WTC11 (cell line): ENCODE data around the gene ISCU. TPM values are rescaled to one million over a fixed set of nuclear protein-coding genes. Genes with fewer than 3 reads are reported as not detected.

Experiments
- ATAC-seq: fragments of 200-7000 bp; cut with Tn5 transposase; 2 replicates; pipeline ENCODE4 v1.10.0; 2021; ENCODE audit warnings: mild to moderate bottlenecking, moderate library complexity
- CTCF ChIA-PET: fragments of 300-600 bp; sonication (Branson Sonifier 250); formaldehyde crosslinking; loops from one replicate; lab custom pipeline; 2021; ENCODE audit warnings: antibody characterized with exemption; lab: Charles Lee
- POLR2A ChIA-PET: fragments of 350-600 bp; sonication (Branson Sonifier 250); formaldehyde crosslinking; loops from one replicate; lab custom pipeline; 2021; ENCODE audit warnings: antibody characterized with exemption; lab: Charles Lee
- DNase-seq: peaks from one replicate; pipeline ENCODE4 v3.0.0; 2021; ENCODE audit warnings: low spot score
- H3K27ac Mint-ChIP-seq: 2 replicates; pipeline ENCODE4 v1.8.0; 2021; ENCODE audit warnings: mixed read lengths
- H3K27me3 Mint-ChIP-seq: 2 replicates; pipeline ENCODE4 v1.8.0; 2021; ENCODE audit warnings: low read depth, mild to moderate bottlenecking, moderate library complexity, mixed read lengths
- H3K36me3 Mint-ChIP-seq: 2 replicates; pipeline ENCODE4 v1.8.0; 2021; ENCODE audit warnings: mixed read lengths
- H3K4me1 Mint-ChIP-seq: 2 replicates; pipeline ENCODE4 v1.8.0; 2022; ENCODE audit warnings: mixed read lengths
- H3K4me3 Mint-ChIP-seq: 2 replicates; pipeline ENCODE4 v1.8.0; 2021; ENCODE audit warnings: mild to moderate bottlenecking, moderate library complexity, mixed read lengths
- H3K9me3 Mint-ChIP-seq: 2 replicates; pipeline ENCODE4 v1.8.0; 2021; ENCODE audit warnings: mixed read lengths
- CREB1 ChIP-seq: sonication (generic); formaldehyde crosslinking; IDR thresholded peaks from 2 replicates; pipeline ENCODE4 v1.8.0; 2023; ENCODE audit warnings: mild to moderate bottlenecking, missing genetic modification reagents
- EMX1 ChIP-seq: fragments of 250-450 bp; sonication (Bioruptor Pico); IDR thresholded peaks from 2 replicates; pipeline ENCODE4 v1.8.0; 2021; ENCODE audit warnings: mild to moderate bottlenecking
- FOXK1 ChIP-seq: sonication (generic); formaldehyde crosslinking; IDR thresholded peaks from 2 replicates; pipeline ENCODE4 v1.8.0; 2022; ENCODE audit warnings: mild to moderate bottlenecking, moderate library complexity, missing genetic modification reagents
- GRHL2 ChIP-seq: fragments of 250-450 bp; sonication (Bioruptor Pico); IDR thresholded peaks from 2 replicates; pipeline ENCODE4 v1.8.0; 2022; ENCODE audit warnings: mild to moderate bottlenecking, moderate library complexity; ENCODE audit not compliant: insufficient replicate concordance, severe bottlenecking
- GTF2I ChIP-seq: fragments of 250-450 bp; sonication (Bioruptor Pico); conservative IDR thresholded peaks from 2 replicates; pipeline ENCODE4 v1.4.0; 2021; ENCODE audit warnings: mild to moderate bottlenecking
- JAZF1 ChIP-seq: fragments of 250-450 bp; sonication (Bioruptor Pico); IDR thresholded peaks from 2 replicates; pipeline ENCODE4 v1.9.0; 2021; ENCODE audit warnings: moderate library complexity, mild to moderate bottlenecking, inconsistent platforms
- JUN ChIP-seq: sonication (generic); formaldehyde crosslinking; IDR thresholded peaks from 2 replicates; pipeline ENCODE4 v1.8.0; 2023; ENCODE audit warnings: mild to moderate bottlenecking, missing genetic modification reagents
- KAT7 ChIP-seq: sonication (generic); formaldehyde crosslinking; IDR thresholded peaks from 2 replicates; pipeline ENCODE4 v1.8.1; 2023; ENCODE audit warnings: missing genetic modification reagents, mild to moderate bottlenecking, borderline replicate concordance
- MXD4 ChIP-seq: fragments of 250-450 bp; sonication (Bioruptor Pico); IDR thresholded peaks from 2 replicates; pipeline ENCODE4 v1.8.0; 2021; ENCODE audit warnings: mild to moderate bottlenecking, moderate library complexity, borderline replicate concordance
- MYBL2 ChIP-seq: sonication (generic); formaldehyde crosslinking; IDR thresholded peaks from 2 replicates; pipeline ENCODE4 v1.8.1; 2023; ENCODE audit warnings: mild to moderate bottlenecking, moderate library complexity, missing genetic modification reagents
- NFYB ChIP-seq: sonication (generic); formaldehyde crosslinking; conservative IDR thresholded peaks from 2 replicates; pipeline ENCODE4 v1.8.0; 2022; ENCODE audit warnings: low read depth, missing genetic modification reagents
- OVOL2 ChIP-seq: fragments of 250-450 bp; sonication (Bioruptor Pico); IDR thresholded peaks from 2 replicates; pipeline ENCODE4 v1.9.0; 2021; ENCODE audit warnings: mild to moderate bottlenecking, borderline replicate concordance
- RELA ChIP-seq: sonication (generic); formaldehyde crosslinking; IDR thresholded peaks from 2 replicates; pipeline ENCODE4 v1.8.1; 2022; ENCODE audit warnings: missing genetic modification reagents, mild to moderate bottlenecking, borderline replicate concordance
- RORB ChIP-seq: fragments of 250-450 bp; sonication (Bioruptor Pico); IDR thresholded peaks from 2 replicates; pipeline ENCODE4 v1.9.0; 2021; ENCODE audit warnings: mild to moderate bottlenecking
- ZBTB21 ChIP-seq: sonication (generic); formaldehyde crosslinking; IDR thresholded peaks from 2 replicates; pipeline ENCODE4 v1.8.1; 2023; ENCODE audit warnings: mild to moderate bottlenecking, missing genetic modification reagents, borderline replicate concordance
- ZNF121 ChIP-seq: sonication (generic); formaldehyde crosslinking; IDR thresholded peaks from 2 replicates; pipeline ENCODE4 v1.8.0; 2023; ENCODE audit warnings: missing genetic modification reagents
- ZNF317 ChIP-seq: sonication (generic); formaldehyde crosslinking; IDR thresholded peaks from 2 replicates; pipeline ENCODE4 v1.8.1; 2023; ENCODE audit warnings: low read depth, mild to moderate bottlenecking, moderate library complexity, missing genetic modification reagents, borderline replicate concordance
- ZNF396 ChIP-seq: fragments of 250-450 bp; sonication (Bioruptor Pico); IDR thresholded peaks from 2 replicates; pipeline ENCODE4 v1.8.0; 2021; ENCODE audit warnings: mild to moderate bottlenecking, moderate library complexity, borderline replicate concordance
- ZNF671 ChIP-seq: fragments of 250-450 bp; sonication (Bioruptor Pico); IDR thresholded peaks from 2 replicates; pipeline ENCODE4 v1.8.0; 2021; ENCODE audit warnings: mild to moderate bottlenecking
- total RNA-seq: library from RNA; stranded (reverse); gene quantifications from 3 replicates; pipeline ENCODE4 v1.2.3, GENCODE V29; 2021
- TF ChIP-seq, protein P1 (sequence below): sonication (generic); formaldehyde crosslinking; IDR thresholded peaks from 2 replicates; pipeline ENCODE4 v1.8.1; 2023; ENCODE audit warnings: mild to moderate bottlenecking, missing genetic modification reagents
- TF ChIP-seq, protein P2 (sequence below): sonication (generic); formaldehyde crosslinking; IDR thresholded peaks from 2 replicates; pipeline ENCODE4 v1.8.0; 2022; ENCODE audit warnings: mild to moderate bottlenecking, missing genetic modification reagents
- TF ChIP-seq, protein P3 (sequence below): sonication (generic); formaldehyde crosslinking; conservative IDR thresholded peaks from 2 replicates; pipeline ENCODE4 v1.8.1; 2022; ENCODE audit warnings: mild to moderate bottlenecking, missing genetic modification reagents
- TF ChIP-seq, protein P4 (sequence below): fragments of 250-450 bp; sonication (Bioruptor Pico); IDR thresholded peaks from 2 replicates; pipeline ENCODE4 v1.8.0; 2021; ENCODE audit warnings: mild to moderate bottlenecking
- TF ChIP-seq, protein P5 (sequence below): sonication (generic); formaldehyde crosslinking; IDR thresholded peaks from 2 replicates; pipeline ENCODE4 v1.8.0; 2023; ENCODE audit warnings: missing genetic modification reagents
- TF ChIP-seq, protein P6 (sequence below): sonication (generic); formaldehyde crosslinking; conservative IDR thresholded peaks from 2 replicates; pipeline ENCODE4 v1.8.1; 2023; ENCODE audit warnings: mild to moderate bottlenecking, low read depth, missing genetic modification reagents, moderate library complexity
- TF ChIP-seq, protein P7 (sequence below): sonication (generic); formaldehyde crosslinking; IDR thresholded peaks from 2 replicates; pipeline ENCODE4 v1.8.0; 2022; ENCODE audit warnings: missing genetic modification reagents

ISCU gene
- total RNA-seq, 1 experiment from 2014 or later: 85.9 TPM

DNA sequence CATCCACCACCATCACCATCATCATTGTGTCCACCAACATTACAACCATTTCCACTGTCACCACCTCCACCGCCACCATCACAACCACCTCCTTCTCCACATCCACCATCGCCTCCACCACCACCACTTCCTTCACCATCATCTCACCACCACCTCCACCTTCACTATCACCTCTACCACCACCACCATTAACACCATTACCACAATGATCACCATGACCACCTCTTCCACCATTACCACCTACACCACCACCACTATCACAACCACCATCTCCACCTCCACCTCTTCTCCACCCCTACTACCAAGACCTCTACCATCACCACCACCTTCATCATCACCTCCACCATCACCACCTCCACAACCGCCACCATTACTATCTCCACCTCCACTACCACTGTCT, 16.4 kb downstream of the ISCU start:
- CTCF ChIA-PET: no interaction called here
- TF ChIP-seq, protein P1, sequence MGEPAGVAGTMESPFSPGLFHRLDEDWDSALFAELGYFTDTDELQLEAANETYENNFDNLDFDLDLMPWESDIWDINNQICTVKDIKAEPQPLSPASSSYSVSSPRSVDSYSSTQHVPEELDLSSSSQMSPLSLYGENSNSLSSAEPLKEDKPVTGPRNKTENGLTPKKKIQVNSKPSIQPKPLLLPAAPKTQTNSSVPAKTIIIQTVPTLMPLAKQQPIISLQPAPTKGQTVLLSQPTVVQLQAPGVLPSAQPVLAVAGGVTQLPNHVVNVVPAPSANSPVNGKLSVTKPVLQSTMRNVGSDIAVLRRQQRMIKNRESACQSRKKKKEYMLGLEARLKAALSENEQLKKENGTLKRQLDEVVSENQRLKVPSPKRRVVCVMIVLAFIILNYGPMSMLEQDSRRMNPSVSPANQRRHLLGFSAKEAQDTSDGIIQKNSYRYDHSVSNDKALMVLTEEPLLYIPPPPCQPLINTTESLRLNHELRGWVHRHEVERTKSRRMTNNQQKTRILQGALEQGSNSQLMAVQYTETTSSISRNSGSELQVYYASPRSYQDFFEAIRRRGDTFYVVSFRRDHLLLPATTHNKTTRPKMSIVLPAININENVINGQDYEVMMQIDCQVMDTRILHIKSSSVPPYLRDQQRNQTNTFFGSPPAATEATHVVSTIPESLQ (CRISPR knock-in tag): no peak
- TF ChIP-seq ZNF317 (CRISPR knock-in tag) (no peak), ZNF396 (CRISPR knock-in tag) (no peak), MXD4 (CRISPR knock-in tag) (no peak), FOXK1 (CRISPR knock-in tag) (no peak), RELA (CRISPR knock-in tag) (no peak), EMX1 (CRISPR knock-in tag) (no peak), KAT7 (no peak), JAZF1 (CRISPR knock-in tag) (no peak), ZNF121 (CRISPR knock-in tag) (no peak)
- TF ChIP-seq, protein P2, sequence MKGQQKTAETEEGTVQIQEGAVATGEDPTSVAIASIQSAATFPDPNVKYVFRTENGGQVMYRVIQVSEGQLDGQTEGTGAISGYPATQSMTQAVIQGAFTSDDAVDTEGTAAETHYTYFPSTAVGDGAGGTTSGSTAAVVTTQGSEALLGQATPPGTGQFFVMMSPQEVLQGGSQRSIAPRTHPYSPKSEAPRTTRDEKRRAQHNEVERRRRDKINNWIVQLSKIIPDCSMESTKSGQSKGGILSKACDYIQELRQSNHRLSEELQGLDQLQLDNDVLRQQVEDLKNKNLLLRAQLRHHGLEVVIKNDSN: no peak
- TF ChIP-seq, protein P3, sequence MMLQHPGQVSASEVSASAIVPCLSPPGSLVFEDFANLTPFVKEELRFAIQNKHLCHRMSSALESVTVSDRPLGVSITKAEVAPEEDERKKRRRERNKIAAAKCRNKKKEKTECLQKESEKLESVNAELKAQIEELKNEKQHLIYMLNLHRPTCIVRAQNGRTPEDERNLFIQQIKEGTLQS (CRISPR knock-in tag): no peak
- TF ChIP-seq, protein P4, sequence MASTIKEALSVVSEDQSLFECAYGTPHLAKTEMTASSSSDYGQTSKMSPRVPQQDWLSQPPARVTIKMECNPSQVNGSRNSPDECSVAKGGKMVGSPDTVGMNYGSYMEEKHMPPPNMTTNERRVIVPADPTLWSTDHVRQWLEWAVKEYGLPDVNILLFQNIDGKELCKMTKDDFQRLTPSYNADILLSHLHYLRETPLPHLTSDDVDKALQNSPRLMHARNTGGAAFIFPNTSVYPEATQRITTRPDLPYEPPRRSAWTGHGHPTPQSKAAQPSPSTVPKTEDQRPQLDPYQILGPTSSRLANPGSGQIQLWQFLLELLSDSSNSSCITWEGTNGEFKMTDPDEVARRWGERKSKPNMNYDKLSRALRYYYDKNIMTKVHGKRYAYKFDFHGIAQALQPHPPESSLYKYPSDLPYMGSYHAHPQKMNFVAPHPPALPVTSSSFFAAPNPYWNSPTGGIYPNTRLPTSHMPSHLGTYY (CRISPR knock-in tag): no peak
- no peak overlapping the region for H3K27ac Mint-ChIP-seq

DNA sequence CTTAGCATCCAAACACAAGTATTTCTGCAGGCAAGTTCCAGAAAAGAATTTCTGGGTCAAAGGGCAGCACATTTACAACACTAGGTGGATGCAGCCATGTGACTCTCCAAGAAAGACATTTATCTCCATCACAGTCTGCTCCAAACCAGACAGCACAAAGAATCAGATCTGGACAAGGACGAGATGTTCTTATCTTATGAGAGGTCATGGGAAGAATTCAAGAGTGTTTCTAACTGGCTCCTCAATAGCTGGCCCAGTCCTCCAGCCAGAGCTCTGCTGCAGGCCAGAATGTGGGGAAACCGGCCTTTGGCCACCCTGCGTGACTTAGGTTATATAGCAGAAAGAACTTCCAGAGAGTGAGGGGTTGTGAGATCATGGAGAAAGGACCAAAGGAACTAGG, 18.1 kb downstream of the ISCU start:
- Mint-ChIP-seq H3K9me3 (peaks cover 23% of the 10 kb centered on the region), H3K4me3 (no peak overlapping the region), H3K27ac (no peak overlapping the region), H3K36me3 (no peaks in the 10 kb centered on the region), H3K4me1 (no peaks in the 10 kb centered on the region), H3K27me3 (no peaks in the 10 kb centered on the region)
- ATAC-seq (no peak), DNase-seq (no peak)
- POLR2A ChIA-PET: no interaction called here
- CTCF ChIA-PET: no interaction called here
- TF ChIP-seq RELA (CRISPR knock-in tag) (no peak), GRHL2 (CRISPR knock-in tag) (no peak), JUN (CRISPR knock-in tag) (no peak), OVOL2 (CRISPR knock-in tag) (no peak), ZNF317 (CRISPR knock-in tag) (no peak), MYBL2 (no peak), RORB (no peak), ZBTB21 (no peak), GTF2I (CRISPR knock-in tag) (no peak), ZNF671 (CRISPR knock-in tag) (no peak), NFYB (no peak), CREB1 (no peak)
- TF ChIP-seq, protein P5, sequence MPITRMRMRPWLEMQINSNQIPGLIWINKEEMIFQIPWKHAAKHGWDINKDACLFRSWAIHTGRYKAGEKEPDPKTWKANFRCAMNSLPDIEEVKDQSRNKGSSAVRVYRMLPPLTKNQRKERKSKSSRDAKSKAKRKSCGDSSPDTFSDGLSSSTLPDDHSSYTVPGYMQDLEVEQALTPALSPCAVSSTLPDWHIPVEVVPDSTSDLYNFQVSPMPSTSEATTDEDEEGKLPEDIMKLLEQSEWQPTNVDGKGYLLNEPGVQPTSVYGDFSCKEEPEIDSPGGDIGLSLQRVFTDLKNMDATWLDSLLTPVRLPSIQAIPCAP: no peak
- TF ChIP-seq, protein P6, sequence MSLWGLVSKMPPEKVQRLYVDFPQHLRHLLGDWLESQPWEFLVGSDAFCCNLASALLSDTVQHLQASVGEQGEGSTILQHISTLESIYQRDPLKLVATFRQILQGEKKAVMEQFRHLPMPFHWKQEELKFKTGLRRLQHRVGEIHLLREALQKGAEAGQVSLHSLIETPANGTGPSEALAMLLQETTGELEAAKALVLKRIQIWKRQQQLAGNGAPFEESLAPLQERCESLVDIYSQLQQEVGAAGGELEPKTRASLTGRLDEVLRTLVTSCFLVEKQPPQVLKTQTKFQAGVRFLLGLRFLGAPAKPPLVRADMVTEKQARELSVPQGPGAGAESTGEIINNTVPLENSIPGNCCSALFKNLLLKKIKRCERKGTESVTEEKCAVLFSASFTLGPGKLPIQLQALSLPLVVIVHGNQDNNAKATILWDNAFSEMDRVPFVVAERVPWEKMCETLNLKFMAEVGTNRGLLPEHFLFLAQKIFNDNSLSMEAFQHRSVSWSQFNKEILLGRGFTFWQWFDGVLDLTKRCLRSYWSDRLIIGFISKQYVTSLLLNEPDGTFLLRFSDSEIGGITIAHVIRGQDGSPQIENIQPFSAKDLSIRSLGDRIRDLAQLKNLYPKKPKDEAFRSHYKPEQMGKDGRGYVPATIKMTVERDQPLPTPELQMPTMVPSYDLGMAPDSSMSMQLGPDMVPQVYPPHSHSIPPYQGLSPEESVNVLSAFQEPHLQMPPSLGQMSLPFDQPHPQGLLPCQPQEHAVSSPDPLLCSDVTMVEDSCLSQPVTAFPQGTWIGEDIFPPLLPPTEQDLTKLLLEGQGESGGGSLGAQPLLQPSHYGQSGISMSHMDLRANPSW (CRISPR knock-in tag): no peak
- TF ChIP-seq, protein P7, sequence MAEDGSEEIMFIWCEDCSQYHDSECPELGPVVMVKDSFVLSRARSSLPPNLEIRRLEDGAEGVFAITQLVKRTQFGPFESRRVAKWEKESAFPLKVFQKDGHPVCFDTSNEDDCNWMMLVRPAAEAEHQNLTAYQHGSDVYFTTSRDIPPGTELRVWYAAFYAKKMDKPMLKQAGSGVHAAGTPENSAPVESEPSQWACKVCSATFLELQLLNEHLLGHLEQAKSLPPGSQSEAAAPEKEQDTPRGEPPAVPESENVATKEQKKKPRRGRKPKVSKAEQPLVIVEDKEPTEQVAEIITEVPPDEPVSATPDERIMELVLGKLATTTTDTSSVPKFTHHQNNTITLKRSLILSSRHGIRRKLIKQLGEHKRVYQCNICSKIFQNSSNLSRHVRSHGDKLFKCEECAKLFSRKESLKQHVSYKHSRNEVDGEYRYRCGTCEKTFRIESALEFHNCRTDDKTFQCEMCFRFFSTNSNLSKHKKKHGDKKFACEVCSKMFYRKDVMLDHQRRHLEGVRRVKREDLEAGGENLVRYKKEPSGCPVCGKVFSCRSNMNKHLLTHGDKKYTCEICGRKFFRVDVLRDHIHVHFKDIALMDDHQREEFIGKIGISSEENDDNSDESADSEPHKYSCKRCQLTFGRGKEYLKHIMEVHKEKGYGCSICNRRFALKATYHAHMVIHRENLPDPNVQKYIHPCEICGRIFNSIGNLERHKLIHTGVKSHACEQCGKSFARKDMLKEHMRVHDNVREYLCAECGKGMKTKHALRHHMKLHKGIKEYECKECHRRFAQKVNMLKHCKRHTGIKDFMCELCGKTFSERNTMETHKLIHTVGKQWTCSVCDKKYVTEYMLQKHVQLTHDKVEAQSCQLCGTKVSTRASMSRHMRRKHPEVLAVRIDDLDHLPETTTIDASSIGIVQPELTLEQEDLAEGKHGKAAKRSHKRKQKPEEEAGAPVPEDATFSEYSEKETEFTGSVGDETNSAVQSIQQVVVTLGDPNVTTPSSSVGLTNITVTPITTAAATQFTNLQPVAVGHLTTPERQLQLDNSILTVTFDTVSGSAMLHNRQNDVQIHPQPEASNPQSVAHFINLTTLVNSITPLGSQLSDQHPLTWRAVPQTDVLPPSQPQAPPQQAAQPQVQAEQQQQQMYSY (CRISPR knock-in tag): no peak

More for the DNA sequence above, 16.4 kb downstream of the ISCU start:
- POLR2A ChIA-PET: no interaction called here
- Mint-ChIP-seq H3K4me3 (no peak overlapping the region), H3K36me3 (no peaks in the 10 kb centered on the region), H3K4me1 (no peaks in the 10 kb centered on the region), H3K9me3 (peaks cover 23% of the 10 kb centered on the region), H3K27me3 (no peaks in the 10 kb centered on the region)
- no peak for DNase-seq
- no peak for ATAC-seq
